Measurements from ENCODE around the gene TMEM144.
"Not testable (repeated sequence)": the region's sequence is repeated elsewhere in the genome, so short reads cannot be mapped to it uniquely, and the experiment has no call there.

GRCh38 chr4:158228399-158228798 lies 18.1 kb downstream of the TMEM144 start:
- TF ChIP-seq POLR2A (IDR thresholded peaks at IDR 0.05), result not testable (repeated sequence)
- TF ChIP-seq, protein P1, sequence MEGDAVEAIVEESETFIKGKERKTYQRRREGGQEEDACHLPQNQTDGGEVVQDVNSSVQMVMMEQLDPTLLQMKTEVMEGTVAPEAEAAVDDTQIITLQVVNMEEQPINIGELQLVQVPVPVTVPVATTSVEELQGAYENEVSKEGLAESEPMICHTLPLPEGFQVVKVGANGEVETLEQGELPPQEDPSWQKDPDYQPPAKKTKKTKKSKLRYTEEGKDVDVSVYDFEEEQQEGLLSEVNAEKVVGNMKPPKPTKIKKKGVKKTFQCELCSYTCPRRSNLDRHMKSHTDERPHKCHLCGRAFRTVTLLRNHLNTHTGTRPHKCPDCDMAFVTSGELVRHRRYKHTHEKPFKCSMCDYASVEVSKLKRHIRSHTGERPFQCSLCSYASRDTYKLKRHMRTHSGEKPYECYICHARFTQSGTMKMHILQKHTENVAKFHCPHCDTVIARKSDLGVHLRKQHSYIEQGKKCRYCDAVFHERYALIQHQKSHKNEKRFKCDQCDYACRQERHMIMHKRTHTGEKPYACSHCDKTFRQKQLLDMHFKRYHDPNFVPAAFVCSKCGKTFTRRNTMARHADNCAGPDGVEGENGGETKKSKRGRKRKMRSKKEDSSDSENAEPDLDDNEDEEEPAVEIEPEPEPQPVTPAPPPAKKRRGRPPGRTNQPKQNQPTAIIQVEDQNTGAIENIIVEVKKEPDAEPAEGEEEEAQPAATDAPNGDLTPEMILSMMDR (IDR thresholded peaks at IDR 0.05), result not testable (repeated sequence)

Measured in adrenal gland (tissue), 5 donors.